CD14-positive monocyte (primary cell): ENCODE results near the gene SHCBP1L. TPM values are rescaled to one million over a fixed set of nuclear protein-coding genes. Genes with fewer than 3 reads are reported as not detected.

Experiments used
- DNase-seq, 3 donors: peaks; one replicate each; pipeline ENCODE4 v3.0.0-alpha.2; 2011 to 2022
- H2AFZ ChIP-seq: 2 replicates; pipeline ENCODE4 v1.6.0; 2012; ENCODE audit warnings: mild to moderate bottlenecking, low read depth, low read length, inconsistent platforms; ENCODE audit not compliant: insufficient read depth, poor library complexity, severe bottlenecking
- H3K27ac ChIP-seq, 2 donors: 1 replicate in 1 of 2; 2 replicates in 1 of 2; pipeline ENCODE4 v1.5.1; 2012 to 2013; ENCODE audit warnings: low read length in 2 of 2, control low read depth in 1 of 2, inconsistent platforms in 1 of 2, low read depth in 1 of 2, mild to moderate bottlenecking in 1 of 2
- H3K27me3 ChIP-seq, 2 donors: one replicate each; pipeline versions ENCODE4 v1.6.0 to v1.6.1; 2011 to 2013; ENCODE audit warnings: low read length in 2 of 2; ENCODE audit not compliant: control insufficient read depth in 2 of 2, insufficient read depth in 2 of 2
- H3K36me3 ChIP-seq, 2 donors: replicated peaks in 1 of 2; 1 replicate in 1 of 2; 2 replicates in 1 of 2; pipeline versions ENCODE4 v1.5.1 to v1.6.1; 2012 to 2013; ENCODE audit warnings: low read length in 2 of 2, control low read depth in 1 of 2, inconsistent platforms in 1 of 2, mild to moderate bottlenecking in 1 of 2; ENCODE audit not compliant: insufficient read depth in 2 of 2, control insufficient read depth in 1 of 2
- H3K4me1 ChIP-seq, 2 donors: 1 replicate in 1 of 2; 2 replicates in 1 of 2; pipeline versions ENCODE4 v1.5.1 to v1.6.1; 2012 to 2013; ENCODE audit warnings: low read length in 2 of 2, control low read depth in 1 of 2, inconsistent platforms in 1 of 2, mild to moderate bottlenecking in 1 of 2, moderate library complexity in 1 of 2; ENCODE audit not compliant: insufficient read depth in 2 of 2, control insufficient read depth in 1 of 2
- H3K4me2 ChIP-seq: replicated peaks from 2 replicates; pipeline ENCODE3; 2012; ENCODE audit warnings: low read length, moderate library complexity, mild to moderate bottlenecking; ENCODE audit not compliant: poor library complexity, severe bottlenecking; ENCODE audit errors: extremely low read depth
- H3K4me3 ChIP-seq, 3 experiments: fragments of 200-600 bp in 1 of 3; sonication (generic) in 1 of 3; replicated peaks in 1 of 3; 1 replicate in 2 of 3; 2 replicates in 1 of 3; pipeline ENCODE4 v1.5.1; 2011 to 2013; ENCODE audit warnings: low read length in 3 of 3, mild to moderate bottlenecking in 3 of 3, control low read depth in 2 of 3, low read depth in 2 of 3, inconsistent platforms in 1 of 3, moderate library complexity in 1 of 3
- H3K79me2 ChIP-seq: 2 replicates; pipeline ENCODE4 v1.6.0; 2012; ENCODE audit warnings: mild to moderate bottlenecking, control low read depth, inconsistent platforms, low read length, moderate library complexity; ENCODE audit not compliant: insufficient read depth
- H3K9ac ChIP-seq: 2 replicates; pipeline ENCODE4 v1.6.0; 2017; ENCODE audit warnings: low read length, mild to moderate bottlenecking; ENCODE audit not compliant: insufficient read depth, poor library complexity, severe bottlenecking
- H3K9me3 ChIP-seq, 2 donors: replicated peaks in 1 of 2; 1 replicate in 1 of 2; 2 replicates in 1 of 2; pipeline versions ENCODE4 v1.5.1 to v1.6.1; 2012 to 2013; ENCODE audit warnings: low read length in 2 of 2, control low read depth in 1 of 2; ENCODE audit not compliant: control insufficient read depth in 1 of 2, insufficient read depth in 1 of 2
- H4K20me1 ChIP-seq: 2 replicates; pipeline ENCODE4 v1.6.0; 2012; ENCODE audit warnings: mild to moderate bottlenecking, low read length, control low read depth, moderate library complexity; ENCODE audit not compliant: insufficient read depth
- H3K27ac Mint-ChIP-seq, 7 donors: one replicate each; pipeline ENCODE4 v1.8.0; 2020; ENCODE audit warnings: mild to moderate bottlenecking in 7 of 7, mixed read lengths in 7 of 7, moderate library complexity in 6 of 7, inconsistent platforms in 2 of 7
- H3K27me3 Mint-ChIP-seq, 3 donors: one replicate each; pipeline ENCODE4 v1.8.0; 2021 to 2022; ENCODE audit warnings: low read depth in 3 of 3, mild to moderate bottlenecking in 3 of 3, mixed read lengths in 3 of 3, moderate library complexity in 3 of 3, inconsistent platforms in 1 of 3
- H3K36me3 Mint-ChIP-seq, 2 donors: one replicate each; pipeline ENCODE4 v1.8.0; 2020; ENCODE audit warnings: mixed read lengths in 2 of 2, inconsistent platforms in 1 of 2, mild to moderate bottlenecking in 1 of 2
- H3K4me1 Mint-ChIP-seq: one replicate; pipeline ENCODE4 v1.8.0; 2020; ENCODE audit warnings: mild to moderate bottlenecking, mixed read lengths
- H3K4me3 Mint-ChIP-seq, 2 donors: one replicate each; pipeline ENCODE4 v1.8.0; 2020; ENCODE audit warnings: mild to moderate bottlenecking in 2 of 2, mixed read lengths in 2 of 2, moderate library complexity in 1 of 2
- H3K9me3 Mint-ChIP-seq, 7 donors: one replicate each; pipeline ENCODE4 v1.8.0; 2020 to 2022; ENCODE audit warnings: mixed read lengths in 7 of 7, mild to moderate bottlenecking in 6 of 7, moderate library complexity in 6 of 7, inconsistent platforms in 2 of 7
- CTCF ChIP-seq: fragments of 200-600 bp; IDR thresholded peaks from one replicate; pipeline ENCODE4 v1.8.0; 2022; ENCODE audit warnings: antibody characterized with exemption, mild to moderate bottlenecking
- WGBS: methylation state at CpG from one replicate; pipeline ENCODE4 v1.1.5; 2013; ENCODE audit warnings: missing lambda C conversion rate; ENCODE audit not compliant: insufficient coverage; 5-methylcytosine and 5-hydroxymethylcytosine counted together
- intact Hi-C, 2 donors: fragments of 100-400 bp; cut with micrococcal nuclease; formaldehyde crosslinking; loops; one replicate each; pipeline versions ENCODE4 v1.15.0 to v1.15.1; 2023
- polyA plus RNA-seq, 3 donors: library from polyadenylated mRNA; depleted of rRNA in 1 of 3; unstranded in 2 of 3; stranded (reverse) in 1 of 3; fragments of 300-500 nt in 2 of 3; fragments of >200 nt in 1 of 3; fragmentation: Illumina TruSeq in 2 of 3; gene quantifications; 1 replicate in 2 of 3; 2 replicates in 1 of 3; pipeline ENCODE4 v1.2.3, GENCODE V29; 2012 to 2021

Gene SHCBP1L
- polyA plus RNA-seq, 3 donors = not detected

GRCh38 chr1:182972829-182973228 is 19.9 kb upstream of the SHCBP1L start:
- no peak for DNase-seq
- H3K27me3 ChIP-seq = no peaks in the 10 kb centered on the region
- no peaks in the 10 kb centered on the region for H3K36me3 ChIP-seq
- Mint-ChIP-seq H3K9me3 (no peaks in the 10 kb centered on the region), H3K4me1 (no peaks in the 10 kb centered on the region), H3K4me3 (no peak overlapping the region), H3K36me3 (no peaks in the 10 kb centered on the region), H3K27ac (no peak overlapping the region), H3K27me3 (peaks cover 0 to 11% (median 4%) of the 10 kb centered on the region in 3 donors)
- H3K4me1 ChIP-seq = no peaks in the 10 kb centered on the region
- H3K4me2 ChIP-seq = no peak overlapping the region
- intact Hi-C loops = no loop called here
- H3K9me3 ChIP-seq = no peaks in the 10 kb centered on the region
- TF ChIP-seq CTCF = no peak
- H3K9ac ChIP-seq = no peak overlapping the region
- H4K20me1 ChIP-seq = no peaks in the 10 kb centered on the region
- no peak overlapping the region for H3K4me3 ChIP-seq
- H2AFZ ChIP-seq = no peak overlapping the region
- WGBS = 70% methylated on average over 1 of the region's 6 CpGs
- H3K27ac ChIP-seq = no peak overlapping the region
- no peaks in the 10 kb centered on the region for H3K79me2 ChIP-seq

- Histone ChIP-seq H3K27me3 (no peaks in the 10 kb centered on the region), H3K27ac (no peak overlapping the region), H3K36me3 (no peaks in the 10 kb centered on the region), H3K4me3 (no peak overlapping the region), H3K79me2 (no peaks in the 10 kb centered on the region), H3K4me1 (no peaks in the 10 kb centered on the region), H3K9me3 (no peaks in the 10 kb centered on the region), H3K4me2 (no peak overlapping the region), H2AFZ (no peak overlapping the region), H3K9ac (no peak overlapping the region), H4K20me1 (no peaks in the 10 kb centered on the region)
- no peak overlapping the region for H3K27ac Mint-ChIP-seq
- no peaks in the 10 kb centered on the region for H3K9me3 Mint-ChIP-seq
- no peaks in the 10 kb centered on the region for H3K4me1 Mint-ChIP-seq
- H3K4me3 Mint-ChIP-seq = no peak overlapping the region
- intact Hi-C loops = no loop called here
- TF ChIP-seq CTCF = no peak
- peaks cover 0 to 11% (median 4%) of the 10 kb centered on the region in 3 donors for H3K27me3 Mint-ChIP-seq
- WGBS = no CpG with 5 or more reads among the region's 2 CpGs
- no peak for DNase-seq
- H3K36me3 Mint-ChIP-seq = no peaks in the 10 kb centered on the region
Observed at GRCh38 chr1:182972231-182972630, 19.3 kb upstream of the SHCBP1L start.
